ENCODE measurements around the gene ATP6V1C2.
A peak's percentile ranks its signal among the peaks of the same experiment; 100 is the strongest.
"Not testable (repeated sequence)": the region's sequence is repeated elsewhere in the genome, so short reads cannot be mapped to it uniquely, and the experiment has no call there.

The ATP6V1C2 gene

DNA sequence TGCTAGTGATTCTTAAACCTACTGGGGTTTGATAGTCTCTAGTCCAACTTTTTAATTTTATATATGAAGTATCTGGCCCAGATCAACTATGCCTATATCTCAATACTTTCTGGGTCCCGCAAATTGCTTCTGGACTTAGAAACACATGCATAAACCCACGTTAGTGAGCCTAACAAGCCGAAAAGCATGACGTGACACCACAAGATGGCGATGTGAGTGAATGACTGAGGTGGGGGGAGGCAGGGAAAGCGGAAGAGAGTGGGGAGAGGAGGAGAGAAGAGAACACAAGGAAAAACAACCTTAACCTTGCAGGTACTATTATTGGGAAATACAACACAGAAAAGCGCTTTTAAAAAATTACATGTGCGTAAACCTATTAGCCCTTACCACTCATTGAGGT, 77.4 kb downstream of the ATP6V1C2 start:
- Mint-ChIP-seq H3K36me3 (peaks cover 47% of the 10 kb centered on the region), H3K27ac (no peak overlapping the region)

DNA sequence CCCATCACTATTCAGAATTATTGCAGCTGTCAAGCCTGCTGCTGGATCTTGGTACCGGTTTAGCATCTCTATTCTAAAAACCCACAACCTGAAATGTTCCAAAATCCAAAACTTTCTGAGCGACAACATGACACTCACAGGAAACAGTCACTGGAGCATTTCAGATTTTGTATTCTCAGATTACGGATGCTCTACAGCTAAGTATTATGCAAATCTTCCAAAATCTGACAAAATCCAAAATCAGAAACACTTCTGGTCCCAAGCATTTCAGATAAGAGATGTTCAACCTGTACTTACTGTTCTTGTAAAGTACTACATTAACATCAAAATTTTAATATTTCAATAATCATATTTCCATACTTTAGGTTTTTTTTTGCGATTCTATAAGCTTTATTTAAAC, 78.7 kb downstream of the ATP6V1C2 start:
- H3K9me3 Mint-ChIP-seq = no peaks in the 10 kb centered on the region

More for the DNA sequence above, 77.4 kb downstream of the ATP6V1C2 start:
- H3K4me3 Mint-ChIP-seq = no peak overlapping the region
- H3K9me3 Mint-ChIP-seq = no peaks in the 10 kb centered on the region
- H3K27me3 Mint-ChIP-seq = no peaks in the 10 kb centered on the region
- peaks cover 21% of the 10 kb centered on the region for H3K4me1 Mint-ChIP-seq
- no peak for ATAC-seq

GRCh38 chr2:10802657-10803056, 81.2 kb downstream of the ATP6V1C2 start:
- no peaks in the 10 kb centered on the region for H3K9me3 Mint-ChIP-seq
- peaks cover 36% of the 10 kb centered on the region for H3K4me1 Mint-ChIP-seq
- H3K27me3 Mint-ChIP-seq = no peaks in the 10 kb centered on the region
- H3K27ac Mint-ChIP-seq = peak overlapping the region; percentile 36
- no peak overlapping the region for H3K4me3 Mint-ChIP-seq
- H3K36me3 Mint-ChIP-seq = peaks cover 24% of the 10 kb centered on the region
- no peak for ATAC-seq

More for the DNA sequence above, 78.7 kb downstream of the ATP6V1C2 start:
- Mint-ChIP-seq H3K27ac (no peak overlapping the region), H3K27me3 (no peaks in the 10 kb centered on the region), H3K36me3 (peaks cover 42% of the 10 kb centered on the region), H3K4me3 (no peak overlapping the region), H3K4me1 (peaks cover 21% of the 10 kb centered on the region)
- ATAC-seq = no peak

- not testable (repeated sequence) for H3K4me3 Mint-ChIP-seq, ATAC-seq, H3K9me3 Mint-ChIP-seq, H3K27ac Mint-ChIP-seq, H3K27me3 Mint-ChIP-seq
- Mint-ChIP-seq H3K36me3 (peaks cover 16% of the 10 kb centered on the region), H3K4me1 (peaks cover 54% of the 10 kb centered on the region)
Measured at GRCh38 chr2:10805990-10806389, 84.6 kb downstream of the ATP6V1C2 start.

- no peak overlapping the region for H3K4me3 Mint-ChIP-seq
- H3K4me1 Mint-ChIP-seq = peaks cover 60% of the 10 kb centered on the region
- H3K27me3 Mint-ChIP-seq = no peaks in the 10 kb centered on the region
- no peak for ATAC-seq
- H3K27ac Mint-ChIP-seq = no peak overlapping the region
- peaks cover 16% of the 10 kb centered on the region for H3K36me3 Mint-ChIP-seq
- H3K9me3 Mint-ChIP-seq = no peaks in the 10 kb centered on the region
Measured at GRCh38 chr2:10806543-10806942, 85.1 kb downstream of the ATP6V1C2 start.

DNA sequence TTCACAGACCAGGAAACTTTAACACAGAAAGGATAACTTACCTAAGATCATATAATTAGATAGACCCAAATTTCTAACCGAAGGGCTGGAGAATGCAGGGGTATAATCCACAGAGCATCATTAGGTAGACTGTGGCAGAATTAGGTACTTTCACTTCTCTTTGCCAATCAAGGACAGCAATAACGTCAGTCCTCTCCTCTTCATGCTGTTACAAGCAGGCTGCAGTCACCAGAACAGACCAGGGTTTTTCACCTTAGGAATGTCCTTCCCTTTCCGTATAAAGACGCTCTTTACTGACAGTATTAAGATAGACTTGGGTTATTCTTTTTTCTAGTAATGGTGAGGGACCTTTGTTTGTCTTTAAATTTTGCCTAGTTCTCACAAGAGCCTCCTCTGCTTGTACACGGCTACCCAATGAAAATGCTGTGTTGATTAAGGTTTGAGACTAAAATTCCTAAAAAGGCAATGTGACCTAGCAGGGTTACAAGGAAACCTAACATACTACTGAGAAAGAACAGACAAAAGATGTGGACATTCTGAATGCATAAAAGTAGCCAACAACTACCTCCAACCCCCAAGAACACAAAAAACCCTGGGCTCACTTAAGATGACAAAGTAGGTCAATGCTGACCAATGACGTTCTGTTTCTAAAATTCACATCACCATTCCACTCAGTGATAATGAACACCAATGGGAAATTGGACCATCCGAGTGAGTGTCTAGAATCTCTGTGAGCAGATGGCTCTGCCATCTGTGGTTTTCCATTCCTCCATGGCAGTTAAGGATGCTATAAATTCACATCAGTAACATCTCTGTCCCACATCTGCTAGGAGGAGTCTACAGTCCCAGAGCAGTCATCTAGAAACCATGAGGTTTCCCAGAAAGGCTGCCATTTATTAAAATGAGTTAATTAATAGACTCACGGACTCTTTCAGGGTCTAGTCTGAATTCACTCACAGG, 89.1 kb downstream of the ATP6V1C2 start:
- Mint-ChIP-seq H3K27ac (peak overlapping the region; percentile 96), H3K4me3 (peak overlapping the region; percentile 95), H3K27me3 (no peaks in the 10 kb centered on the region), H3K4me1 (peaks cover 54% of the 10 kb centered on the region), H3K9me3 (no peaks in the 10 kb centered on the region), H3K36me3 (peaks cover 7% of the 10 kb centered on the region)
- ATAC-seq = peak; percentile 50

GRCh38 chr2:10811517-10811916, 90.1 kb downstream of the ATP6V1C2 start:
- ATAC-seq = no peak
- Mint-ChIP-seq H3K27me3 (no peaks in the 10 kb centered on the region), H3K27ac (peak overlapping the region; percentile 96), H3K4me3 (peak overlapping the region; percentile 95), H3K9me3 (no peaks in the 10 kb centered on the region), H3K4me1 (peaks cover 50% of the 10 kb centered on the region), H3K36me3 (peaks cover 7% of the 10 kb centered on the region)

GRCh38 chr2:10812362-10813162, 91.1 kb downstream of the ATP6V1C2 start, which contains the start of gene PDIA6:
Gene PDIA6, minus strand, starts transcription at chr2:10812785. Its CDS starts 89 bp downstream, at chr2:10812696.
- peaks cover 7% of the 10 kb centered on the region for H3K36me3 Mint-ChIP-seq

GRCh38 chr2:10813163-10814138, 92.0 kb downstream of the ATP6V1C2 start:
- not testable (repeated sequence) for H3K9me3 Mint-ChIP-seq, H3K27me3 Mint-ChIP-seq, ATAC-seq, H3K27ac Mint-ChIP-seq, H3K36me3 Mint-ChIP-seq
- H3K4me1 Mint-ChIP-seq = peaks cover 30% of the 10 kb centered on the region
- H3K4me3 Mint-ChIP-seq = peak overlapping the region; percentile 95

More at GRCh38 chr2:10812362-10813162, 91.1 kb downstream of the ATP6V1C2 start, which contains the start of gene PDIA6:
- Mint-ChIP-seq H3K27me3 (no peaks in the 10 kb centered on the region), H3K4me3 (peak within 1 kb of the TSS; percentile 95), H3K9me3 (no peaks in the 10 kb centered on the region), H3K27ac (peak within 1 kb of the TSS; percentile 96), H3K4me1 (peaks cover 39% of the 10 kb centered on the region)
- peak; percentile 97 for ATAC-seq

- Mint-ChIP-seq H3K9me3 (no peaks in the 10 kb centered on the region), H3K36me3 (no peaks in the 10 kb centered on the region), H3K27me3 (peaks cover 6% of the 10 kb centered on the region), H3K27ac (no peak overlapping the region), H3K4me3 (no peak overlapping the region), H3K4me1 (peaks cover 27% of the 10 kb centered on the region)
- no peak for ATAC-seq
Measured at GRCh38 chr2:10814142-10814541, 92.7 kb downstream of the ATP6V1C2 start.

- H3K4me3 Mint-ChIP-seq = no peak overlapping the region
Measured at GRCh38 chr2:10814571-10815331, 93.3 kb downstream of the ATP6V1C2 start.

GRCh38 chr2:10817413-10817812, 96.0 kb downstream of the ATP6V1C2 start:
- H3K4me3 Mint-ChIP-seq = no peak overlapping the region
- H3K36me3 Mint-ChIP-seq = no peaks in the 10 kb centered on the region
- no peaks in the 10 kb centered on the region for H3K4me1 Mint-ChIP-seq
- no peaks in the 10 kb centered on the region for H3K9me3 Mint-ChIP-seq
- peaks cover 8% of the 10 kb centered on the region for H3K27me3 Mint-ChIP-seq
- H3K27ac Mint-ChIP-seq = no peak overlapping the region
- no peak for ATAC-seq

More at GRCh38 chr2:10814571-10815331, 93.3 kb downstream of the ATP6V1C2 start:
- Mint-ChIP-seq H3K27me3 (peaks cover 8% of the 10 kb centered on the region), H3K36me3 (no peaks in the 10 kb centered on the region), H3K27ac (no peak overlapping the region), H3K9me3 (no peaks in the 10 kb centered on the region), H3K4me1 (peaks cover 22% of the 10 kb centered on the region)
- ATAC-seq = no peak

GRCh38 chr2:10818305-10818704, 96.9 kb downstream of the ATP6V1C2 start:
- not testable (repeated sequence) for H3K4me1 Mint-ChIP-seq, H3K27me3 Mint-ChIP-seq, H3K4me3 Mint-ChIP-seq, H3K9me3 Mint-ChIP-seq, H3K36me3 Mint-ChIP-seq, H3K27ac Mint-ChIP-seq, ATAC-seq

GRCh38 chr2:10818984-10819383, 97.6 kb downstream of the ATP6V1C2 start:
- no peak for ATAC-seq
- Mint-ChIP-seq H3K27me3 (peaks cover 8% of the 10 kb centered on the region), H3K36me3 (no peaks in the 10 kb centered on the region), H3K4me1 (no peaks in the 10 kb centered on the region), H3K4me3 (no peak overlapping the region), H3K9me3 (no peaks in the 10 kb centered on the region), H3K27ac (no peak overlapping the region)

All from stimulated activated memory B cell treated with anti-CD40 and anti-IgM and Interleukin-4, amounts not matched to agents 10 μg/mL and 1 μg/mL and 100 μg/mL, for 72 hours (primary cell).